Sigmoid colon (tissue), 7 donors: Measurements from ENCODE around the gene BCL2L13. TPM values are rescaled to one million over a fixed set of nuclear protein-coding genes. Genes with fewer than 3 reads are reported as not detected.

Experiments
- DNase-seq: peaks from one replicate; pipeline ENCODE4 v3.0.0-alpha.2; 2019
- H3K27ac ChIP-seq, 4 donors: fragments of 200-600 bp; sonication (generic); one replicate each; pipeline ENCODE4 v1.5.1; 2016 to 2019; ENCODE audit warnings: mild to moderate bottlenecking in 1 of 4
- H3K27me3 ChIP-seq, 3 donors: fragments of 200-600 bp; sonication (generic); one replicate each; pipeline ENCODE4 v1.5.1; 2019; ENCODE audit warnings: mild to moderate bottlenecking in 1 of 3
- H3K36me3 ChIP-seq, 4 donors: fragments of 200-600 bp; sonication (generic); one replicate each; pipeline ENCODE4 v1.5.1; 2016 to 2019
- H3K4me1 ChIP-seq, 4 donors: fragments of 200-600 bp; sonication (generic); one replicate each; pipeline ENCODE4 v1.5.1; 2017 to 2019
- H3K4me3 ChIP-seq, 4 donors: fragments of 200-600 bp; sonication (generic); one replicate each; pipeline ENCODE4 v1.5.1; 2017 to 2019; ENCODE audit warnings: mild to moderate bottlenecking in 2 of 4, moderate library complexity in 1 of 4
- H3K9me3 ChIP-seq, 4 donors: fragments of 200-600 bp in 3 of 4; sonication (generic) in 3 of 4; one replicate each; pipeline versions ENCODE4 v1.5.1 to v1.6.1; 2013 to 2019
- CTCF ChIP-seq, 4 experiments: fragments of 450-650 bp in 3 of 4; fragments of 200-600 bp in 1 of 4; IDR thresholded peaks; one replicate each; pipeline ENCODE4 v1.5.1; 2016 to 2019; ENCODE audit warnings: antibody characterized with exemption in 4 of 4, mild to moderate bottlenecking in 3 of 4, moderate library complexity in 2 of 4
- EP300 ChIP-seq, 4 donors: sonication (generic); formaldehyde crosslinking; IDR thresholded peaks; one replicate each; pipeline ENCODE4 v1.6.1; 2017; ENCODE audit warnings: antibody characterized with exemption in 4 of 4
- POLR2A ChIP-seq, 2 donors: fragments of 450-650 bp; IDR thresholded peaks; one replicate each; pipeline ENCODE4 v1.6.1; 2016; ENCODE audit warnings: antibody characterized with exemption in 2 of 2, mild to moderate bottlenecking in 2 of 2, moderate library complexity in 2 of 2
- POLR2AphosphoS5 ChIP-seq, 4 donors: sonication (generic); formaldehyde crosslinking; IDR thresholded peaks; one replicate each; pipeline ENCODE4 v1.6.1; 2017; ENCODE audit warnings: antibody characterized with exemption in 4 of 4
- WGBS, 2 donors: extraction: QIAGEN DNeasy Blood & Tissue Kit; methylation state at CpG; one replicate each; pipeline ENCODE4 v1.1.7; 2013; 5-methylcytosine and 5-hydroxymethylcytosine counted together
- intact Hi-C: fragments of 100-400 bp; cut with DNase I; formaldehyde crosslinking; loops from one replicate; pipeline ENCODE4 v1.15.1; 2023
- polyA plus RNA-seq, 3 donors: library from polyadenylated mRNA; stranded (reverse); fragments of 200-250 nt; gene quantifications; one replicate each; pipeline ENCODE4 v1.2.3, GENCODE V29; 2013
- total RNA-seq, 4 donors: library from RNA; depleted of rRNA; stranded (reverse); fragments of >200 nt; gene quantifications; one replicate each; pipeline ENCODE4 v1.1.0, GENCODE V29; 2016
- donor health status: healthy with polysubstance abuse.
- donor health status: Bipolar disorder and iron deficiency.
- donor health status: healthy.

BCL2L13 gene
- total and polyA plus RNA-seq, 7 donors = 29.4 to 68.1 (median 59.2) TPM

GRCh38 chr22:17648569-17648968 lies 10.0 kb downstream of the BCL2L13 start:
- Histone ChIP-seq H3K36me3 (peaks cover 0 to 4% (median 0%) of the 10 kb centered on the region in 4 donors), H3K27ac (no peak overlapping the region), H3K27me3 (no peaks in the 10 kb centered on the region), H3K4me1 (no peaks in the 10 kb centered on the region), H3K4me3 (no peak overlapping the region), H3K9me3 (no peaks in the 10 kb centered on the region)
- no peak for DNase-seq
- intact Hi-C loops = no loop called here
- 77 to 81% methylated on average over 1 of the region's 1 CpG for WGBS, 2 donors
- TF ChIP-seq EP300 (IDR thresholded peaks at IDR 0.05) (no peak), POLR2AphosphoS5 (IDR thresholded peaks at IDR 0.05) (no peak), POLR2A (IDR thresholded peaks at IDR 0.05) (no peak)

DNA sequence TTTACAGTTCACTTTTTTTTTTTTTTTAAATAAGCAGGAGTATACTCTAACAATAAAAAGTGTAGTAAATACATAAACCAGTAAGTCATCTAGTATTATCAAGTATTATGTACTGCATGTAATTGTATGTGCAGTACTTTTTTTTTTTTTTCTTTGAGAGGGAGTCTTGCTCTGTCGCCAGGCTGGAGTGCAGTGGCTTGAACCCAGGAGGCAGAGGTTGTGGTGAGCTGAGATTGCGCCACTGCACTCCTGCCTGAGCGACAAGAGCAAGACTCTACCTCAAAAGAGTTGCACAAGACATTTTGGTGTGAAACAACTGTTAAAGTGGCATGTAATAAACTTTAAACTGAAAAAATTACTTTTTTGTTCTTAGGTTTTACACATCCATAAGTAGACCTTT lies 16.7 kb downstream of the BCL2L13 start:
- no peak overlapping the region for H3K4me3 ChIP-seq

DNA sequence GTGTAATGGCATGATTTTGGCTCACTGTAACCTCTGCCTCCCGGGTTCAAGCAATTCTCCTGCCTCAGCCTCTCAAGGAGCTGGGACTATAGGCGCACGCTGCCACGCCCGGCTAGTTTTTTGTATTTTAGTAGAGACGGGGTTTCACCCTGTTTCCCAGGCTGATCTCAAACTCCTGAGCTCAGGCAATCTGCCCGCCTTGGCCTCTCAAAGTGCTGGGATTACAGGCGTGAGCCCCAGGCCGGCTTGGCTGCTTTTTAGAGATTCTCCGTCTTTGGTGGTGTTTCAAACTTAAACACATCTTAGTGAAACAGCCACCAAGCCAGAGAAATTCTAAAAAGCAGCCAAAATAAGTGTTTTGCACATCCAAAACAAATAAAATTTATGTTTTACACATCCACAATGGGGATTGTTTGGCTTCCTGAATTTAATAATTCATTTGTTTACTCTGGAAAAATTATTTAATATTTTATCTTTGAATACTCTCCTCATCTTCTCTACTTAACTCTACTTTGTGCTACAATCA lies 18.4 kb downstream of the BCL2L13 start:
- intact Hi-C loops = no loop called here
- no peak for DNase-seq
- Histone ChIP-seq H3K4me1 (no peaks in the 10 kb centered on the region), H3K4me3 (no peak overlapping the region), H3K36me3 (peaks cover 6 to 25% (median 13%) of the 10 kb centered on the region in 4 donors), H3K27me3 (no peaks in the 10 kb centered on the region), H3K27ac (no peak overlapping the region), H3K9me3 (no peaks in the 10 kb centered on the region)
- TF ChIP-seq POLR2A (IDR thresholded peaks at IDR 0.05) (no peak), EP300 (IDR thresholded peaks at IDR 0.05) (no peak), CTCF (IDR thresholded peaks at IDR 0.05) (no peak), POLR2AphosphoS5 (IDR thresholded peaks at IDR 0.05) (no peak)
- 90 to 92% methylated on average over 10 of the region's 10 CpGs for WGBS, 2 donors

More for the DNA sequence above, 16.7 kb downstream of the BCL2L13 start:
- intact Hi-C loops = no loop called here
- Histone ChIP-seq H3K27me3 (no peaks in the 10 kb centered on the region), H3K36me3 (peaks cover under 1 to 29% (median 9%) of the 10 kb centered on the region in 4 donors), H3K27ac (no peak overlapping the region), H3K9me3 (no peaks in the 10 kb centered on the region), H3K4me1 (no peaks in the 10 kb centered on the region)
- DNase-seq = no peak
- 47 to 80% methylated on average over 3 of the region's 3 CpGs for WGBS, 2 donors
- TF ChIP-seq POLR2A (IDR thresholded peaks at IDR 0.05) (no peak), POLR2AphosphoS5 (IDR thresholded peaks at IDR 0.05) (no peak), CTCF (IDR thresholded peaks at IDR 0.05) (no peak)

GRCh38 chr22:17664414-17665055 lies 26.0 kb downstream of the BCL2L13 start:
- DNase-seq = no peak
- Histone ChIP-seq H3K9me3 (peaks cover 0 to 5% (median 0%) of the 10 kb centered on the region in 4 donors), H3K36me3 (peaks cover 0 to 38% (median 14%) of the 10 kb centered on the region in 4 donors), H3K27ac (no peak overlapping the region), H3K27me3 (no peaks in the 10 kb centered on the region), H3K4me1 (no peaks in the 10 kb centered on the region), H3K4me3 (no peak overlapping the region)
- no peak for TF ChIP-seq CTCF (IDR thresholded peaks at IDR 0.05)
- no peak for TF ChIP-seq POLR2A (IDR thresholded peaks at IDR 0.05)
- TF ChIP-seq POLR2AphosphoS5 (IDR thresholded peaks at IDR 0.05) = no peak
- TF ChIP-seq EP300 (IDR thresholded peaks at IDR 0.05) = no peak
- WGBS, 2 donors = 95% methylated on average over 6 of the region's 6 CpGs
- intact Hi-C loops = no loop called here

DNA sequence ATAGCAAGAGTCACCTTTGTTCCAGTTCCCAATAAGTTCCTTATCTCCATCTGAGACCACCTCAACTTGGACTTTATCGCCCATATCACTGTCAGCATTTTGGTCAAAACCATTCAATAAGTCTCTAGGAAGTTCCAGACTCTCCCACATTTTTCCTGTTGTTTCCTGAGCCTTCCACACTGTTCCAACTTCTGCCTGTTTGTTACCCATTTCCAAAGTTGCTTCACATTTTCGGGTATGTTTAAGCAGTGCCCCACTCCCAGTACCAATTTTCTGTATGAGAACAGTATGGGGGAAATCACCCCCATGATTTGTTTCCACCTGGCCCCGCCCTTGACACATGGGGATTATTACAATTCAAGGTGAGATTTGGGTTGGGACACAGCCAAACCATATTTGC lies 26.7 kb downstream of the BCL2L13 start:
- WGBS, 2 donors = 93 to 95% methylated on average over 3 of the region's 3 CpGs
- TF ChIP-seq CTCF (IDR thresholded peaks at IDR 0.05) = no peak
- no peak for TF ChIP-seq EP300 (IDR thresholded peaks at IDR 0.05)
- no peak for TF ChIP-seq POLR2A (IDR thresholded peaks at IDR 0.05)
- intact Hi-C loops = no loop called here
- H3K4me3 ChIP-seq = no peak overlapping the region
- H3K9me3 ChIP-seq = peaks cover 0 to 5% (median 0%) of the 10 kb centered on the region in 4 donors
- H3K27me3 ChIP-seq = no peaks in the 10 kb centered on the region
- no peaks in the 10 kb centered on the region for H3K4me1 ChIP-seq
- no peak overlapping the region for H3K27ac ChIP-seq
- H3K36me3 ChIP-seq = peaks cover 0 to 38% (median 14%) of the 10 kb centered on the region in 4 donors
- no peak for DNase-seq
